Brain pericyte (primary cell): ENCODE measurements around the gene DQX1.
A peak's percentile ranks its signal among the peaks of the same experiment; 100 is the strongest.

Source experiments
- DNase-seq: peaks from one replicate; pipeline ENCODE4 v3.0.0-alpha.2; 2012; ENCODE audit warnings: low read depth, low spot score

DQX1 gene

DNA sequence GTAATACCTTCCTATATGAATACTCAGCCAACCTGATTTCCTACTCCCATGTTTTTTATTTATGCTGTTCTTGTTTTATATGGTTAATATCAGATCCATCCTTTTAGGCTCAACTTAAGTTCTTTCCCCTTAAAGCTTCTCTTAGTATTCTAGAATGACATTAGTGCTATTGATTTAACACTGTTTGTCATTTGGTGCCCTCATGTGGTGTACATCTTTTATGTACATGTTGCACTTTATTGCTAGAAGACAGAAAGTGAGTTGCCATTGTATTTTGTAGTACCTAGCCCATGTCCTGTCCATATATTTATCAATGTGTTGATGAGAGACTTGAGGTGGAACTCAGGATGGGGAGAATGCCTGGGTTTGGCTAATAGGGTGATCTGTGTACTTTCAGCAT is 6.2 kb upstream of the DQX1 start:
- no peak for DNase-seq

DNA sequence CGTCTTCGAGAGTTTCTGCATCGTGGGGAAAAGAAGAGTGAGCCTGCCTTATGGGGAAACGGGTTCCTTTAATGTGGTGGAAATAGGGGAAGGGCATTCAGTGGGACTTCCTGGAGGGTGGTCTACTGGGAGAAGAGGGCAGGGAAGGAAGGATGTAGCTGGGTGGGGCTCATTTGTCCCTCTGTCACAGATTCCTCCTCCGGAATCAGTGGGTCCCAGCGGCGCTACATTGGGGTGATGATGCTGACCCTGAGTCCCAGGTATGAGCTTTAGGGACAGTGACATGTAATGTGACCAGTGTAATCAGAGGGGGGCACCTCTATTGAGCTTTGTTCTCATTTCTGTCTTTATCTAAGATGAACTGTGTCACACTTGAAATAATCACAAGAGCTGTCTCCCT is 5.6 kb upstream of the DQX1 start:
- no peak for DNase-seq

DNA sequence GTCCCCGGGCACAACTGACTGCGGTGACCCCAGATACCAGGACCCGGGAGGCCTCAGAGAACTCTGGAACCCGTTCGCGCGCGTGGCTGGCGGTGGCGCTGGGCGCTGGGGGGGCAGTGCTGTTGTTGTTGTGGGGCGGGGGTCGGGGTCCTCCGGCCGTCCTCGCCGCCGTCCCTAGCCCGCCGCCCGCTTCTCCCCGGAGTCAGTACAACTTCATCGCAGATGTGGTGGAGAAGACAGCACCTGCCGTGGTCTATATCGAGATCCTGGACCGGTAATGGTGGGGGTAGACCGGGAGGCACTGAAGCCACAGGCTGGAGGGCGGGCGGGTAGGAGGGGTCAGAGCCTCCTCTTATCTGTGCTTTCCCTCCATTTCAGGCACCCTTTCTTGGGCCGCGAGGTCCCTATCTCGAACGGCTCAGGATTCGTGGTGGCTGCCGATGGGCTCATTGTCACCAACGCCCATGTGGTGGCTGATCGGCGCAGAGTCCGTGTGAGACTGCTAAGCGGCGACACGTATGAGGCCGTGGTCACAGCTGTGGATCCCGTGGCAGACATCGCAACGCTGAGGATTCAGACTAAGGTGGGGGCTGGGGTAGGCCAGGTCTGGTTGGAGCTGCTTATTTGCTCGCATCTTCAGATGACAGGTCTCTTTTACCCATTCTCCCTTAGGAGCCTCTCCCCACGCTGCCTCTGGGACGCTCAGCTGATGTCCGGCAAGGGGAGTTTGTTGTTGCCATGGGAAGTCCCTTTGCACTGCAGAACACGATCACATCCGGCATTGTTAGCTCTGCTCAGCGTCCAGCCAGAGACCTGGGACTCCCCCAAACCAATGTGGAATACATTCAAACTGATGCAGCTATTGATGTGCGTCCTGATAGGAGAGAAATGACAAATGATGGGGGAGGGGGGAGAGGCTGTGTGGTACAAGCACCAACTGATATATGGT is 4.5 kb upstream of the DQX1 start:
- no peak for DNase-seq

- DNase-seq = peak; percentile 98
These were observed 3.6 kb upstream of the DQX1 start, which contains the start of the genes AUP1 and HTRA2 for GRCh38 chr2:74529357-74530238. AUP1 (minus strand) TSS chr2:74529706; CDS start chr2:74529629, 77 bp downstream. HTRA2 (plus strand) TSS chr2:74529933; CDS start chr2:74530007, 74 bp downstream.

- DNase-seq = no peak
These were observed 2.7 kb upstream of the DQX1 start for GRCh38 chr2:74528600-74529356.

DNA sequence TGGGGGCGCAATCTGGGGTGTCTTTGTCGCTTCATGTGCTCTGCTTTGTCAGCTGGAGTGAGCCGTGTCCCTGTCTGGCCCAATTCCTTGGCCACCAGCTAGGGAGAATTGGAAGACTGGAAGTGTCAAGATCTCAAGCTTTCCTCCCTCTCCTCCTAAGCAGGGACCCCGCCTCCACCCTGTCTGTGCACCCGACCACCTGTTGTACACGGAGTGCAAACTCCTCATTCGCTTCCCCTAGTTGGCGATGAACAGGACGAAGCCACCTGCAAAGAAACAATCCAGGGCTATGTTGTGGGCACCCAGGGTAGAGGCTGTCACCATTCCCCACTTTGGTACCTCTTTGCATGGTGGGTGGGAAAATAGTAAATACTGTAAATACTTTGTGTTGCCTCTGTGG is 1.7 kb upstream of the DQX1 start:
- DNase-seq = no peak

DNA sequence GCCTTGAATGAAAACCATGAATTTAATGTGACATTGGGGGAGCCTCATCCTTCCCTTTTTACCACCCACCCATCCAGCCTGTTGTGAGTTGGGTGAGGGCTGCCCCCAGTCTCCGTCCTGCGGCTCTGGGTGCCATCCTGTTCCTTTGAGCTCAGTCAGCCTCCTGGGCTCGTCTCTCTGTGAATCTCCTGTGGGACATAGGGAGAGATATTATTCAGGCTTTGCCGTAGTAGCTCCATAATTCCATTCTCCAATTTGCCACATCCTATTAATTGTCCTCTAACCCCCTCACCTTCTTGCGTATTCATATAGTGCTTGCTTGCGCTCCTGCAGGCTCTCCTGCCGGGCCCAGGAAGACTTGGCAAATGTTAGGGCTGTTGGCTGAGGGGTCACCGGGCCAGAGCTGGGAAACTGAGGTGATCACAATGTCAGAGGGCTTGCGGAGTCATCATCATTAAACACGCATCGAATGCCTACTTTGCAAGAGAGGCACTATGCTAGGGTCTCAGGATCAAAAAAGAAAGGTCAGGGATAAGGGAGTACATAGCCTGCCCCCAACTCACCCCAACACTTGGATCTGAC is 709 bp upstream of the DQX1 start:
- DNase-seq = no peak

DNA sequence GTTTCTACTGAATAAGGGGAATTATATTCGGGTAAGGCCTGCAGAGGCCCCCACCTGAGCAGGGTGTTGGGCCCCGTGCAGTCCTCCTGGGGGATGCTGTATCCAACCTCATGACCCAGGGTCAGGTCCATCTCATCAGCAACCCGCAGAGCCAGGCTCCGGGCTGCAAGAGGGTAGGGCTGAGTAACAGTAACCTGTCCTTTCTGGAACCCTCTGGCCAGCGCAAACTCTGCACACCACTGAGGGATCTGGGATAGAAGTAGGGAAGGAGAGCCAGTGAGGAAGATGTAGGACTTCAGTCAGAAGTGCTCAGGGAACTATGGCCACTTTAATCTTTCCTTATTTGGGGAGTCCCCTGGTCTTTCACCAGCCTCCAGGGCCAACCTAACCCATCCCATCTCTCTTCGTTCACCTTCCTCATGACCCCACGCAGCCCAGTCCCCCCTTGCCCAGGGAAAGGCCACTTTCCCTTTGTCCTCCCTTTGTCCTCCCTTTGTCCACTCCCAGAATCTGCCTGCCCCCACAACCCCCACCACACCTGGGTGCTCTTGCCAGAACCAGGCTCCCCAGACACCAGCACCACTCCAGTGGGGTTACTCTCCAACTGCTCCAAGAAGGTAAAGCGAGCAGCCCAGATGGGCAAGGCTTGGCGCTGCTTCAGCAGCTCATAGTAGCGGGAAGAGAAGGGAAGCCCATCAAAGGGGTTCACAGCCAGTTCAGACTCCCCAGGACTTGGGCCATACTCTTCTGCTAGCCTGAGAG is 895 bp downstream of the DQX1 start:
- DNase-seq = no peak

DNA sequence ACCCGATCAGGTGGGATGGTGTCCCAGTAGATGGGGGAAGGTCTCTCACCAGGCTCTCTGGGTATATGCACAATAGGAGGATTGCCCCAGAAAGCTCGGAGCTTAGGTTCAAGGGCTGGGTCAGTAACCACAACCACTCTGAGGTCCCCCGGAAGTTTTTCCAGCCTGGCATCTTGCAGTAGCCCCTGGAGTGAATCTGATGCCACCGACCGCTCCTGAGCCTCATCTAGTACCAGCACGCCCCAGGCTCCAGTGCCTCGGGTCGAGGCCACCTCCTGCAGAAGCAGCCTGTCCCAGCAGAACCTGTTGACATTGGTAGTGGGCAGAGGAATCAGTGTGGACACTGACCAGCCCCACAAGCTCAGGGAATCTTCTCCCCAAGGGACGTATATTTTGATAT is 2.0 kb downstream of the DQX1 start:
- DNase-seq = no peak

GRCh38 chr2:74522516-74522915 is 3.5 kb downstream of the DQX1 start:
- DNase-seq = no peak

- DNase-seq = no peak
These were observed 9.4 kb downstream of the DQX1 start for GRCh38 chr2:74516650-74517049.

GRCh38 chr2:74515981-74516633 is 9.9 kb downstream of the DQX1 start:
- DNase-seq = no peak

DNA sequence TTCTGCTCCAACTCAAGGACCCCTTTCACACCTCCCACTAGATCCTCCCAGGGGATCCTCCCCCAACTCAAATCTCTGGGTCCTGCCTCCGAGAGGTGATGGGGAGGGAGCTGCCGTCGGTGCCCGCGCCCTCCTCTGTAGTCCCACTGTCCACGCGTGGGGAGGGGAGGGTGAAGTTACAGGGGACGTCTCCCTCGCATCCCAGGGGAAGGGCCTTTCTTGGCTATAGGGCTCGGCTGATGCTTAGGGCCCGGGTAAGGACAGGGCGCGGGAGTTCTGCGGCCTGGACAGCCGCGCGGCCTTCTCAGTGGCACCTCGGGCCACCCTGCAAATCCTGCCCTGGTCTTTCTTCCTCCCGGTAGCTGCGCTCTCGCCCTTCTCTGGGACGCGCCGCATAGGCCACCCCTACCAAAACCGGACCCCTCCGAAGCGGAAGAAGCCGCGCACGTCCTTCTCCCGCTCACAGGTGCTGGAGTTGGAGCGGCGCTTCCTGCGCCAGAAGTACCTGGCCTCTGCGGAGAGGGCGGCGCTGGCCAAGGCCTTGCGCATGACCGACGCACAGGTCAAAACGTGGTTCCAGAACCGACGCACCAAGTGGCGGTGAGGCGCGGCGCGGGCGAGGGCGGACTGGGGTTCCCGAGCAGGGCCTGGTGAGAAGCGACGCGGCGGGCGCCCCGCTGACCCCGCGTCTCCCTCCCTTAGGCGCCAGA is 10.6 kb downstream of the DQX1 start:
- no peak for DNase-seq

DNA sequence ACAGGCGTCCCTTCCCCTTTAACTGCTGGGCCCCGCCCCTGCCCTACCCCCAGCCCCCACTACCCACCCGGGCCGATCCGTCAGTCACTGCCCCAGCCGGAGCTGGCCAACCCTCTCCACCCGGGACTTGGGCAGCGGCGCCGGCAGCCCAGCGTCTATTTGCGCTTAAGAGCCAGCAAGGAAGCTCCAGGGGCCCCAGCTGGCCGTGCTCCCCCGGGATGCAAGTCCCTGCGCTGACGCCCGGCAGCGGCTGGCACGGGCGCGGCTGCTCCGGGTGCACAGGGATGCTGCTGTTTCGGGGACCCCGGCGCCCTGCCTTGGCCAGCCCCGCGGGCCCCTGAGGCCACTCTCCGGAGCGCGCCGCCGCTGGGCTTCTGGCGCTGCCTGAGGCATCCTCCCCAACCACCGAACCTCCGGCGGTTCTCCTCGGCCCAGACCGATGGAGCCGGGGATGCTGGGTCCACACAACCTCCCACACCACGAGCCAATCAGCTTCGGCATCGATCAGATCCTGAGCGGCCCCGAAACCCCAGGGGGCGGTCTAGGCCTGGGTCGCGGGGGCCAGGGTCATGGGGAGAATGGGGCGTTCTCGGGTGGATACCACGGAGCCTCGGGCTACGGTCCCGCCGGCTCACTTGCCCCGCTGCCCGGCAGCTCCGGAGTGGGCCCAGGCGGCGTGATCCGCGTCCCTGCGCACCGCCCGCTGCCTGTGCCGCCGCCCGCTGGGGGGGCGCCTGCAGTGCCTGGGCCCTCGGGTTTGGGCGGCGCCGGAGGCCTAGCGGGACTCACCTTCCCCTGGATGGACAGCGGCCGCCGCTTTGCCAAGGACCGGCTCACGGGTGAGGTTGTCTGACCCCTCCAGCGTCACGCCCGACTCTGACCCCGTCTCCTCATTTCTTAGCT is 11.4 kb downstream of the DQX1 start, which contains the start of gene TLX2:
Gene TLX2 (plus strand): TSS at position 83 of the 903 bp plus-strand sequence. CDS start 357 bp downstream, at position 440.
- DNase-seq = no peak

- DNase-seq = no peak
These were observed 12.2 kb downstream of the DQX1 start for GRCh38 chr2:74513605-74514367.

DNA sequence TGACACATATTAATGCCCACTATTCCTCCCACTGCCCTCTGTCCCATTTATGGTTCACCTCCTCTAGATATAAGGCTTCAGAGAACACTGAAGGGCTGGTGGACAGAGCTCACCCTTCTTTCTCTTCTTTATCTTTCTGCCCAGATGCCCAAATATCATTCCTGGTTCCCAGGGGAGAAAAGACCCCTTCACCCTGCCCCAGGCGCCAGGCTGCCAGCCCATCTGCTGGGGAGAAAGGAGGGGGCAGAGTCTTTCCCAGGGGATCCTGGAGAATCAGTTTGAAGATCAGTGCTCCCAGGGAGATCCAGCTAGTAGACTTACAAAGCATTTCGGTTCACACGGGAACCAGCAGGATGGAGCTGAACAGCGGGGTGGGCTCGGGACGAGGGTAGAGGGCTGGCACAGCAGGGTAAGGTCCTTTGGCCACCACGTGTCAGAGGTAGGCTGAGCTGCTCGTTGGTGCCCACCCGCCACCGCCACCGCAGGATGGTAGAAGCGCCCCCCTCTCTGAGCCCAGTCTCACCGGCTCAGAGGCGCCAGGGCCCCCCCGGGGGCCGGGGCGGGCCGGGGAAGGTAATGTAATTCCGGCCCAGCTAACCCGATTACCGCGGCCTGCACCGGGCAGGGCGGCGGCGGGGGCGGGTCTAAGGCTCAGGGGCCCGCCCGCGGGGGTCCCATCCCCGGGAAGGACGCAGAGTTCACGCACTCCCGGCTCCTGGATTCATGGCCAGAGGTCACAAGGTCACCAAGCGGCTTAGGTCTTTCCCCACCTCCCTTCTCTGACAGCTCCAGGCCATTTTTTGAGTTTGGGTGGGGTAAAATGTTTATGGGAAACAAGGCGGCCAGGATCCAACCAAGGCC is 13.1 kb downstream of the DQX1 start:
- no peak for DNase-seq
